WTC11 (cell line): Measurements from ENCODE around the gene APOL6. TPM values are rescaled to one million over a fixed set of nuclear protein-coding genes. Genes with fewer than 3 reads are reported as not detected.
"Not testable (repeated sequence)": the region's sequence is repeated elsewhere in the genome, so short reads cannot be mapped to it uniquely, and the experiment has no call there.

ENCODE experiments used
- ATAC-seq: fragments of 200-7000 bp; cut with Tn5 transposase; 2 replicates; pipeline ENCODE4 v1.10.0; 2021; ENCODE audit warnings: mild to moderate bottlenecking, moderate library complexity
- CTCF ChIA-PET: fragments of 300-600 bp; sonication (Branson Sonifier 250); formaldehyde crosslinking; loops from one replicate; lab custom pipeline; 2021; ENCODE audit warnings: antibody characterized with exemption; lab: Charles Lee
- POLR2A ChIA-PET: fragments of 350-600 bp; sonication (Branson Sonifier 250); formaldehyde crosslinking; loops from one replicate; lab custom pipeline; 2021; ENCODE audit warnings: antibody characterized with exemption; lab: Charles Lee
- DNase-seq: peaks from one replicate; pipeline ENCODE4 v3.0.0; 2021; ENCODE audit warnings: low spot score
- H3K27ac Mint-ChIP-seq: 2 replicates; pipeline ENCODE4 v1.8.0; 2021; ENCODE audit warnings: mixed read lengths
- H3K27me3 Mint-ChIP-seq: 2 replicates; pipeline ENCODE4 v1.8.0; 2021; ENCODE audit warnings: low read depth, mild to moderate bottlenecking, moderate library complexity, mixed read lengths
- H3K36me3 Mint-ChIP-seq: 2 replicates; pipeline ENCODE4 v1.8.0; 2021; ENCODE audit warnings: mixed read lengths
- H3K4me1 Mint-ChIP-seq: 2 replicates; pipeline ENCODE4 v1.8.0; 2022; ENCODE audit warnings: mixed read lengths
- H3K4me3 Mint-ChIP-seq: 2 replicates; pipeline ENCODE4 v1.8.0; 2021; ENCODE audit warnings: mild to moderate bottlenecking, moderate library complexity, mixed read lengths
- H3K9me3 Mint-ChIP-seq: 2 replicates; pipeline ENCODE4 v1.8.0; 2021; ENCODE audit warnings: mixed read lengths
- KAT7 ChIP-seq: sonication (generic); formaldehyde crosslinking; IDR thresholded peaks from 2 replicates; pipeline ENCODE4 v1.8.1; 2023; ENCODE audit warnings: missing genetic modification reagents, mild to moderate bottlenecking, borderline replicate concordance
- MXD4 ChIP-seq: fragments of 250-450 bp; sonication (Bioruptor Pico); IDR thresholded peaks from 2 replicates; pipeline ENCODE4 v1.8.0; 2021; ENCODE audit warnings: mild to moderate bottlenecking, moderate library complexity, borderline replicate concordance
- NFYB ChIP-seq: sonication (generic); formaldehyde crosslinking; conservative IDR thresholded peaks from 2 replicates; pipeline ENCODE4 v1.8.0; 2022; ENCODE audit warnings: low read depth, missing genetic modification reagents
- RELA ChIP-seq: sonication (generic); formaldehyde crosslinking; IDR thresholded peaks from 2 replicates; pipeline ENCODE4 v1.8.1; 2022; ENCODE audit warnings: missing genetic modification reagents, mild to moderate bottlenecking, borderline replicate concordance
- TEAD1 ChIP-seq: sonication (generic); formaldehyde crosslinking; IDR thresholded peaks from 2 replicates; pipeline ENCODE4 v1.8.0; 2022; ENCODE audit warnings: mild to moderate bottlenecking, missing genetic modification reagents
- TEAD4 ChIP-seq: sonication (generic); formaldehyde crosslinking; IDR thresholded peaks from 2 replicates; pipeline ENCODE4 v1.8.0; 2022; ENCODE audit warnings: mild to moderate bottlenecking, missing genetic modification reagents
- TP53 ChIP-seq: sonication (generic); formaldehyde crosslinking; IDR thresholded peaks from 2 replicates; pipeline ENCODE4 v1.8.1; 2023; ENCODE audit warnings: mild to moderate bottlenecking, missing genetic modification reagents
- USF1 ChIP-seq: sonication (generic); formaldehyde crosslinking; IDR thresholded peaks from 2 replicates; pipeline ENCODE4 v1.8.0; 2022; ENCODE audit warnings: mild to moderate bottlenecking, missing genetic modification reagents
- ZMAT4 ChIP-seq: fragments of 250-450 bp; sonication (Bioruptor Pico); IDR thresholded peaks from 2 replicates; pipeline ENCODE4 v1.9.0; 2021; ENCODE audit warnings: mild to moderate bottlenecking
- ZNF219 ChIP-seq: sonication (generic); formaldehyde crosslinking; IDR thresholded peaks from 2 replicates; pipeline ENCODE4 v1.8.0; 2023; ENCODE audit warnings: missing genetic modification reagents, mild to moderate bottlenecking, borderline replicate concordance
- ZNF416 ChIP-seq: fragments of 250-450 bp; sonication (Bioruptor Pico); IDR thresholded peaks from 2 replicates; pipeline ENCODE4 v1.9.0; 2021; ENCODE audit warnings: mild to moderate bottlenecking, inconsistent platforms
- ZNF512 ChIP-seq: sonication (generic); formaldehyde crosslinking; IDR thresholded peaks from 2 replicates; pipeline ENCODE4 v1.8.1; 2022; ENCODE audit warnings: missing genetic modification reagents, borderline replicate concordance
- total RNA-seq: library from RNA; stranded (reverse); gene quantifications from 3 replicates; pipeline ENCODE4 v1.2.3, GENCODE V29; 2021
- TF ChIP-seq, protein P1 (sequence below): sonication (generic); formaldehyde crosslinking; IDR thresholded peaks from 2 replicates; pipeline ENCODE4 v1.8.1; 2022; ENCODE audit warnings: low read depth, missing genetic modification reagents, borderline replicate concordance
- TF ChIP-seq, protein P2 (sequence below): sonication (generic); formaldehyde crosslinking; IDR thresholded peaks from 2 replicates; pipeline ENCODE4 v1.8.1; 2023; ENCODE audit warnings: mild to moderate bottlenecking, moderate library complexity, missing genetic modification reagents
- TF ChIP-seq, protein P3 (sequence below): sonication (generic); formaldehyde crosslinking; conservative IDR thresholded peaks from 2 replicates; pipeline ENCODE4 v1.8.1; 2022; ENCODE audit warnings: mild to moderate bottlenecking, missing genetic modification reagents
- TF ChIP-seq, protein P4 (sequence below): fragments of 250-450 bp; sonication (Bioruptor Pico); IDR thresholded peaks from 2 replicates; pipeline ENCODE4 v2.1.2; 2022; ENCODE audit warnings: mild to moderate bottlenecking, moderate library complexity
- TF ChIP-seq, protein P5 (sequence below): sonication (generic); formaldehyde crosslinking; IDR thresholded peaks from 2 replicates; pipeline ENCODE4 v1.8.0; 2022; ENCODE audit warnings: missing genetic modification reagents

The APOL6 gene
- total RNA-seq, 1 experiment from 2014 or later: 0.17 TPM

DNA sequence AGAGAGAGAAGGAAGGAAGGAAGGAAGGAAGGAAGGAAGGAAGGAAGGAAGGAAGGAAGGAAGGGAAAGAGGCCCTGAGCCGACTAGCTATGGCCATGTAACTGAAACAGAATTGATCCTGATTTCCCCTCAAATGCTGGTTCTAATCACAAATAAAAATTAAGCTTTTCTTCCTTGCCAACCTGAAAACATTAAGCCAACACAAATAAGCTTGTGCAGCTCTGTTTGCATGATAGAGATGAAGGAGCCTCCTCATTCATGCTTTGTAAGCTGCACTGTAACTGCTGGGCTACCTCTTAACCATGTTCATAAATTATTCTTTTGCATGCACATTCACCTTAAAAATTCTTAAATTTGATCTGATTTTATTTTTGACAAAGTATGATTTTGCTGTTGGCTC is 41.8 kb downstream of the APOL6 start:
- H3K36me3 Mint-ChIP-seq: no peaks in the 10 kb centered on the region; the same call in 1 of the 2 replicates
- POLR2A ChIA-PET: interaction anchor here (0.7 kb wide), 1 partner anchor 233 kb away, joined by 4 read pairs; no protein-coding TSS in a partner anchor
- no peak overlapping the region for H3K27ac Mint-ChIP-seq
- peaks cover 4% of the 10 kb centered on the region for H3K9me3 Mint-ChIP-seq
- CTCF ChIA-PET: interaction anchor here (0.7 to 1.2 kb wide), 3 partner anchors 30 to 470 kb away, joined by 3 to 6 read pairs (median 3); no protein-coding TSS in a partner anchor
- ATAC-seq: no peak
- no peak for DNase-seq
- no peaks in the 10 kb centered on the region; the same call in 1 of the 2 replicates for H3K27me3 Mint-ChIP-seq
- H3K4me3 Mint-ChIP-seq: no peak overlapping the region
- no peaks in the 10 kb centered on the region for H3K4me1 Mint-ChIP-seq
- no peak for TF ChIP-seq USF1 (CRISPR knock-in tag)
- TF ChIP-seq RELA (CRISPR knock-in tag): no peak

- TF ChIP-seq ZNF416 (CRISPR knock-in tag) (no peak), ZNF512 (CRISPR knock-in tag) (no peak), MXD4 (CRISPR knock-in tag) (no peak), ZNF219 (CRISPR knock-in tag) (no peak), TEAD4 (CRISPR knock-in tag) (no peak)
- TF ChIP-seq, protein P1, sequence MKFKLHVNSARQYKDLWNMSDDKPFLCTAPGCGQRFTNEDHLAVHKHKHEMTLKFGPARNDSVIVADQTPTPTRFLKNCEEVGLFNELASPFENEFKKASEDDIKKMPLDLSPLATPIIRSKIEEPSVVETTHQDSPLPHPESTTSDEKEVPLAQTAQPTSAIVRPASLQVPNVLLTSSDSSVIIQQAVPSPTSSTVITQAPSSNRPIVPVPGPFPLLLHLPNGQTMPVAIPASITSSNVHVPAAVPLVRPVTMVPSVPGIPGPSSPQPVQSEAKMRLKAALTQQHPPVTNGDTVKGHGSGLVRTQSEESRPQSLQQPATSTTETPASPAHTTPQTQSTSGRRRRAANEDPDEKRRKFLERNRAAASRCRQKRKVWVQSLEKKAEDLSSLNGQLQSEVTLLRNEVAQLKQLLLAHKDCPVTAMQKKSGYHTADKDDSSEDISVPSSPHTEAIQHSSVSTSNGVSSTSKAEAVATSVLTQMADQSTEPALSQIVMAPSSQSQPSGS: no peak
- TF ChIP-seq, protein P2, sequence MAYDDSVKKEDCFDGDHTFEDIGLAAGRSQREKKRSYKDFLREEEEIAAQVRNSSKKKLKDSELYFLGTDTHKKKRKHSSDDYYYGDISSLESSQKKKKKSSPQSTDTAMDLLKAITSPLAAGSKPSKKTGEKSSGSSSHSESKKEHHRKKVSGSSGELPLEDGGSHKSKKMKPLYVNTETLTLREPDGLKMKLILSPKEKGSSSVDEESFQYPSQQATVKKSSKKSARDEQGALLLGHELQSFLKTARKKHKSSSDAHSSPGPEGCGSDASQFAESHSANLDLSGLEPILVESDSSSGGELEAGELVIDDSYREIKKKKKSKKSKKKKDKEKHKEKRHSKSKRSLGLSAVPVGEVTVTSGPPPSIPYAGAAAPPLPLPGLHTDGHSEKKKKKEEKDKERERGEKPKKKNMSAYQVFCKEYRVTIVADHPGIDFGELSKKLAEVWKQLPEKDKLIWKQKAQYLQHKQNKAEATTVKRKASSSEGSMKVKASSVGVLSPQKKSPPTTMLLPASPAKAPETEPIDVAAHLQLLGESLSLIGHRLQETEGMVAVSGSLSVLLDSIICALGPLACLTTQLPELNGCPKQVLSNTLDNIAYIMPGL (CRISPR knock-in tag): no peak
- TF ChIP-seq, protein P3, sequence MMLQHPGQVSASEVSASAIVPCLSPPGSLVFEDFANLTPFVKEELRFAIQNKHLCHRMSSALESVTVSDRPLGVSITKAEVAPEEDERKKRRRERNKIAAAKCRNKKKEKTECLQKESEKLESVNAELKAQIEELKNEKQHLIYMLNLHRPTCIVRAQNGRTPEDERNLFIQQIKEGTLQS (CRISPR knock-in tag): no peak
- TF ChIP-seq, protein P4, sequence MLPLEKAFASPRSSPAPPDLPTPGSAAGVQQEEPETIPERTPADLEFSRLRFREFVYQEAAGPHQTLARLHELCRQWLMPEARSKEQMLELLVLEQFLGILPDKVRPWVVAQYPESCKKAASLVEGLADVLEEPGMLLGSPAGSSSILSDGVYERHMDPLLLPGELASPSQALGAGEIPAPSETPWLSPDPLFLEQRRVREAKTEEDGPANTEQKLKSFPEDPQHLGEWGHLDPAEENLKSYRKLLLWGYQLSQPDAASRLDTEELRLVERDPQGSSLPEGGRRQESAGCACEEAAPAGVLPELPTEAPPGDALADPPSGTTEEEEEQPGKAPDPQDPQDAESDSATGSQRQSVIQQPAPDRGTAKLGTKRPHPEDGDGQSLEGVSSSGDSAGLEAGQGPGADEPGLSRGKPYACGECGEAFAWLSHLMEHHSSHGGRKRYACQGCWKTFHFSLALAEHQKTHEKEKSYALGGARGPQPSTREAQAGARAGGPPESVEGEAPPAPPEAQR (CRISPR knock-in tag): no peak
- Mint-ChIP-seq H3K4me1 (no peaks in the 10 kb centered on the region), H3K27me3 (no peaks in the 10 kb centered on the region; the same call in 1 of the 2 replicates), H3K27ac (no peak overlapping the region), H3K9me3 (no peaks in the 10 kb centered on the region), H3K4me3 (no peak overlapping the region), H3K36me3 (no peaks in the 10 kb centered on the region)
- ChIA-PET POLR2A (no interaction called here), CTCF (no interaction called here)
- ATAC-seq (no peak), DNase-seq (no peak)
Measured at GRCh38 chr22:35695202-35695601, 47.0 kb downstream of the APOL6 start.

DNA sequence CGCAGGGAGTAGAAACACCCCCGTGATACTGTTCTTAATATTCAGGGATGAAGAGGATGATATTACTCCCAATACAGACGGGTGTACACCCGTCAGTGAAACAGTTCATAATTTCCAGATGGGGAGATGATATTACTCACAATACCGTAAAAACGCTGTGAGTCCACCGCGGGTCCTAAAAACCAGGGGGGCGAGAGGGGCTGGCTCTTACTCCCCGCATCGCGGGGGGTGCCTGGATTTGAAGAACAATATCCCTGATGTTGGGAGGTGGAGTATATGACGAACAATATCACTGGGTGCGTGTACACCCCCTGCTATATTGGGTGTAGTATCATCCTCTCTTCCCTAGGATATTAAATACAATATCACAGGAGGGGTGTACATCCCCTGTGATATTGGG is 48.9 kb downstream of the APOL6 start:
- no peaks in the 10 kb centered on the region for H3K4me1 Mint-ChIP-seq
- H3K9me3 Mint-ChIP-seq: no peaks in the 10 kb centered on the region
- POLR2A ChIA-PET: no interaction called here
- H3K36me3 Mint-ChIP-seq: no peaks in the 10 kb centered on the region
- no peak for TF ChIP-seq KAT7
- TF ChIP-seq, protein P5, sequence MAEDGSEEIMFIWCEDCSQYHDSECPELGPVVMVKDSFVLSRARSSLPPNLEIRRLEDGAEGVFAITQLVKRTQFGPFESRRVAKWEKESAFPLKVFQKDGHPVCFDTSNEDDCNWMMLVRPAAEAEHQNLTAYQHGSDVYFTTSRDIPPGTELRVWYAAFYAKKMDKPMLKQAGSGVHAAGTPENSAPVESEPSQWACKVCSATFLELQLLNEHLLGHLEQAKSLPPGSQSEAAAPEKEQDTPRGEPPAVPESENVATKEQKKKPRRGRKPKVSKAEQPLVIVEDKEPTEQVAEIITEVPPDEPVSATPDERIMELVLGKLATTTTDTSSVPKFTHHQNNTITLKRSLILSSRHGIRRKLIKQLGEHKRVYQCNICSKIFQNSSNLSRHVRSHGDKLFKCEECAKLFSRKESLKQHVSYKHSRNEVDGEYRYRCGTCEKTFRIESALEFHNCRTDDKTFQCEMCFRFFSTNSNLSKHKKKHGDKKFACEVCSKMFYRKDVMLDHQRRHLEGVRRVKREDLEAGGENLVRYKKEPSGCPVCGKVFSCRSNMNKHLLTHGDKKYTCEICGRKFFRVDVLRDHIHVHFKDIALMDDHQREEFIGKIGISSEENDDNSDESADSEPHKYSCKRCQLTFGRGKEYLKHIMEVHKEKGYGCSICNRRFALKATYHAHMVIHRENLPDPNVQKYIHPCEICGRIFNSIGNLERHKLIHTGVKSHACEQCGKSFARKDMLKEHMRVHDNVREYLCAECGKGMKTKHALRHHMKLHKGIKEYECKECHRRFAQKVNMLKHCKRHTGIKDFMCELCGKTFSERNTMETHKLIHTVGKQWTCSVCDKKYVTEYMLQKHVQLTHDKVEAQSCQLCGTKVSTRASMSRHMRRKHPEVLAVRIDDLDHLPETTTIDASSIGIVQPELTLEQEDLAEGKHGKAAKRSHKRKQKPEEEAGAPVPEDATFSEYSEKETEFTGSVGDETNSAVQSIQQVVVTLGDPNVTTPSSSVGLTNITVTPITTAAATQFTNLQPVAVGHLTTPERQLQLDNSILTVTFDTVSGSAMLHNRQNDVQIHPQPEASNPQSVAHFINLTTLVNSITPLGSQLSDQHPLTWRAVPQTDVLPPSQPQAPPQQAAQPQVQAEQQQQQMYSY (CRISPR knock-in tag): no peak
- TF ChIP-seq NFYB (CRISPR knock-in tag): no peak
- TF ChIP-seq TEAD1 (CRISPR knock-in tag): no peak
- TF ChIP-seq TP53 (CRISPR knock-in tag): no peak
- TF ChIP-seq ZMAT4 (CRISPR knock-in tag): no peak
- TF ChIP-seq, all 79 proteins: peak for 0
- DNase-seq (no peak), ATAC-seq (no peak)
- Mint-ChIP-seq H3K27ac (no peak overlapping the region), H3K4me3 (no peak overlapping the region), H3K27me3 (no peaks in the 10 kb centered on the region; the same call in 1 of the 2 replicates)
- CTCF ChIA-PET: no interaction called here

GRCh38 chr22:35699852-35700251 is 51.6 kb downstream of the APOL6 start:
- POLR2A ChIA-PET, ATAC-seq, CTCF ChIA-PET: not testable (repeated sequence)

More at GRCh38 chr22:35699852-35700251, 51.6 kb downstream of the APOL6 start:
- H3K9me3 Mint-ChIP-seq, H3K36me3 Mint-ChIP-seq, H3K27me3 Mint-ChIP-seq, H3K4me3 Mint-ChIP-seq, H3K27ac Mint-ChIP-seq, DNase-seq, H3K4me1 Mint-ChIP-seq: not testable (repeated sequence)
